Measurements from ENCODE around the gene COL11A2.
A peak's percentile ranks its signal among the peaks of the same experiment; 100 is the strongest.
"Not testable (repeated sequence)": the region's sequence is repeated elsewhere in the genome, so short reads cannot be mapped to it uniquely, and the experiment has no call there.

Gene COL11A2

GRCh38 chr6:33156561-33156960 lies 35.7 kb downstream of the COL11A2 start:
- no peak for DNase-seq (ENCODE audit: low read depth in 2 of 2)

GRCh38 chr6:33154349-33154748 lies 37.9 kb downstream of the COL11A2 start:
- no peak for DNase-seq (ENCODE audit: low read depth in 2 of 2)

GRCh38 chr6:33151050-33151449 lies 41.2 kb downstream of the COL11A2 start:
- no peak for DNase-seq (ENCODE audit: low read depth in 2 of 2)

DNA sequence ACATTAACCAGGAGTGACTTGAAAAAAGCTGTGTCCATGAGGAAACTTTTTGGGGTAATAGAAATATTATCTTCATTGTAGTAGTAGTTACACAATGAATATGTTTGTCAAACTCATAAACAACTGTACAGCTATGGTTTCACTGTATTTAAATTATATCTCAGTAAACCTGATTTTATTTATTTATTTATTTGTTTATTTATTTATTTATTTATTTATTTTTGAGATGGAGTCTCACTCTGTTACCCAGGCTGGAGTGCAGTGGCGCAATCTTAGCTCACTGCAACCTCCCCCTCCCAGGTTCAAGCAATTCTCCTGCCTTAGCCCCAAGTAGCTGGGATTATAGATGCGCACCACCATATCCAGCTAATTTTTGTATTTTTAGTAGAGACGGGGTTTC lies 41.7 kb downstream of the COL11A2 start:
- not testable (repeated sequence) for DNase-seq (ENCODE audit: low read depth in 2 of 2)

GRCh38 chr6:33147807-33148666 lies 44.2 kb downstream of the COL11A2 start:
- no peak for DNase-seq (ENCODE audit: low read depth in 2 of 2)

DNA sequence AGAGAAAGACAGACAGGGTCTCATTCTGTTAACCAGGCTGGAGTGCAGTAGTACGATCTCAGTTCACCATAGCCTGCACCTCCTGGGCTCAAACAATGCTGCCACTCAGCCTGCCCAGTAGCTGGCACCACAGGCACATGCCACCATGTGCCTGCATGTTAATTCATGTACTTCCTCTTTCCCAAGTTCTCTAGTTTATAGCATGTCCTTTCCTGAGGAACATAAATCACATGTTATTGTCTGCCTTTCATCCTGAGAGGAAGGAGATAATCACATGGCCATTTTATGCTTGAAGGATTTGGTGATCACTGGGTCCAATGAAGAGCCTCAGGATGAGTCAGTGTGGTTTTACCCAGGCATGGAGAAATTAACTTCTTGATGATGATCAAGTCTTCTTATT lies 47.9 kb downstream of the COL11A2 start:
- no peak for DNase-seq (ENCODE audit: low read depth in 2 of 2)

DNA sequence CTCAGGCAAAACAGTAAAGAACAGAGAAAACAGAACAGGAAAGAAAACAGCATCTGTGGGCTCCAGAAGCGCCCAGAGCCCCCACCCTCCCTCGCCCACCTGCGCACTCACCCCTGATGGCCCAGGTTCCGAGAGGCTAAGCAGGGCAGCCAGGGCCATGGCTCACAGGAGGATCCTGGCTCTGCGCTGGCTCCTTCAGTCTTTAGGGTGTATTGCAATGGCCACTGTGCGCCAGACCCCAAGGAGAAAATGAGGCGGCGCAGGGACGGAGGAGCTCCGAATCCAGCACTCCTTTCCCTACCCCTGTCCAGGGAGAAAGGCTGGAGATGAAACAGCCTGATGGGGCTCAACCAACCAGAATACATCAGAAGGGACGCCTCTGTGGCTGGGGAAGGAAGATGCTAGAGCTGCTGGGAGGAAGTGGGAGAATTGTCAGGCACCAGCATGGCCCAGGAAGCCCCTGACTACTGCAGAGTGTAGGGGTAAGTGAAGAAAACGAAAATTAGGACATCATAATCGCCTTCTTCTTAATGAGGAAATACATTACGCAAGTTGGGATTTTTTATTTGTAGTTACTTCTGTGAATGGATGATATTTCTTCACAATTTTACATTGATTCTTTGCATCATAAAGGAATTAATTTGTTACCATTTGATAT lies 49.0 kb downstream of the COL11A2 start:
- no peak for DNase-seq (ENCODE audit: low read depth in 2 of 2)

- no peak for DNase-seq (ENCODE audit: low read depth in 2 of 2)
Observed at GRCh38 chr6:33142501-33143070, 49.7 kb downstream of the COL11A2 start.

- DNase-seq (ENCODE audit: low read depth in 2 of 2) = no peak
Observed at GRCh38 chr6:33140556-33140955, 51.7 kb downstream of the COL11A2 start.

DNA sequence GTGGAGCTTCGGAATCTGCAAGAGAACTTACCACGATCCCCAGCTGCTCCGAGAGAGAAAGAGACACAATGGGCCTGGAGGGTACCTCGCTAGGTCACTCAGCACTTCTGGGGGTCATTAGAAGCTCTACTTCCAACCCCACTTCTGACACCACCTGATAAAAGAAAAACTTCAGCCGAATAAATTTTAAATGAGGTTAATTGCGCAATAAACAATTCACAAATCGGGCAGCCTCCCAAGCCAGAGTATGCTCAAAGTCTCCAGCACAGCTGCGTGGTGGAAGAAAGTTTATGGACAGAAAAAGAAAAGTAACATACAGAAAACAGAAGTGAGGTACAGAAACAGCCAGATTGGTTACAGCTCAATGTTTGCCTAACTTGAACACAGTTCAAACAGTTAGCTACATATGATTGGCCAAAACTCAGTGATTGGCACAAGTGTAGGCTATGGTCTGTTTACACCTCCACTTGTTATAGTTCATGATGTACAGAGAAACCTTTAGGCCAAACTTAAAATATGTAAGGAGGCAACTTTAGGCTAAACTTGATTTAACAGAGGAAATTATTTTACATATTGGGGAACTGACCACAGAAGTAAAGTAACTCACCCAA lies 52.6 kb downstream of the COL11A2 start:
- DNase-seq (ENCODE audit: low read depth in 2 of 2) = no peak

DNA sequence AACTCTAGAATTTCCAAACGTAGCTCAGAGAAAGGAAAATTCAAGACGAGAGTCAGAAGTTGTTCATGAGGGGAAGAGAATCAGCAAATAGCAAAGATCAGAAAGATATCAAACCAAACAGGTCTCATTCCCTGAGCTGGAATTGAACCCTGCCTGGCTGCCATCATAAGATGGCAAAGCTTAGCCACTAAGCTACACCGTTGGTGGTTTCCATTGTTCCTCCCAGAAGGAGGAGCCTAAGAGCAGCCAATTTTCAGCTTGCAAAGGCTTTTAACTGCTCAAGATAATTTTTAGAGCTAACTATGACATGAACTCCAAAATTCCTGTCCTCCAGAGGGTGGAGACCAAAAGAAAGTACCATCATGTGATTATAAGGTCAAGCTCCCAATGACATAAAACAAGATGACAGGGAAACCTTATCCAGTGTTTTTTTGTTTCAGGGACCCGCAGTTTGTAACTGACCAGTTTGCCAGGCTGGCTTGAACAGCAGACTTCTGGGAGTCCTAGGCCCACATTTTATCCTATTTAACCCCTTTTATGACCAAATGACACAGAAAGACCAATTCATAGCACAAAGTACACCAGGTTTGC lies 55.9 kb downstream of the COL11A2 start:
- no peak for DNase-seq (ENCODE audit: low read depth in 2 of 2)

DNA sequence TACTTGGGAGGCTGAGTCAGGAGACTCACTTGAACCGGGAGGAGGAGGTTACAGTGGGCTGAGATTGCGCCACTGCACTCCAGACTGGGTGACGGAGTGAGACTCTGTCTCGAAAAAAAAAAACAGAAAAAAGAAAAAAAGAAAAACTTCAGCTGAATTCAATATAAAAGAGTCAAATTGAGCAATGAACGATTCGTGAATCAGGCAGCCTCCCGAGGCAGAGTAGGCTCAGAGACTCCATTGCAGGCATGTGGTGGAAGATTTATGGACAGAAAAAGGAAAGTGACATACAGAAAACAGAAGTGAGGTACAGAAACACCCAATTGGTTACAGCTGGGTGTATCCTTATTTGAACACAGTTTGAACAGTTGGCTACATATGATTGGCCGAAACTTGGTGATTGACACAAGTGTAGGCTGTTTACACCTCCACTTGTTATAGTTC lies 60.2 kb downstream of the COL11A2 start:
- DNase-seq (ENCODE audit: low read depth in 2 of 2) = no peak

DNA sequence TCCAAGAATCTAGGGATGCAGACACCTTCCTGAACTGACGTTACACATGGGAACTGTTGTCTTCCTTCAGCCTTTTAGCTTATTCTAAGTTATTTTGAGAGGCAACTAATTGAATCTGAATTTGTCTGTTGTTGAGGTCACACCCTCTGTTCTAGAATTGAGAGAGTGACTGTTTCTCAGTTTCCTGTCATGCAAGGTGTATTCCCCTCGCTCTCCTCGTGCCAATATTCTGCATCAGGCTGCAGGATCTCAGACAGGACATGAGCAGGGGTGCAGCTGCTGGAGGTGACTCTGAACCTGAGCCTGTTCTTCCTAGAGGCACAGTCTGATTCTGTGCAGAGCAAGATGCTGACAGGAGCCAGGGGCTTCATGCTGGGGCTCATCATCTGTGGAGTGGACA lies 63.9 kb downstream of the COL11A2 start:
- DNase-seq (ENCODE audit: low read depth in 2 of 2) = no peak

- no peak for DNase-seq (ENCODE audit: low read depth in 2 of 2)
Observed at GRCh38 chr6:33126101-33126714, 66.1 kb downstream of the COL11A2 start.

DNA sequence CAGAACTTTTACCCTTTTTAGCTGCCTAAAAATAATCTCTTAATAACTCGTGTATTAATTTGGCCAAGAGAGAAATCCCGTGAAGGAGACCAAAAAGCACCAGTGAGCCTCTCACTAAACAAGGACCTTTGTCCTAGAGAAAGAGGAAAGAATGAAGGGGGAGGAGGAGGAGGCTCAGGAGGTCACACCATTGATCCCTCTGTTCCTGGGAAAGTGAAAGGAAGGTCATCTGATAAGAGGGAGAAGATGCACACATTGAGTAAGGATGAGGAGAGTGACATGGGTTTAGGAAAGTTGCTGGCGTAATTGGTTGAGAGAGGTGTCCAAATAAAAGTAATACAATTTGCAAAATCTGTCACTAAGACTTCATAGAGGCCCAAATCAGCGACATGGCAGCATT lies 67.3 kb downstream of the COL11A2 start:
- DNase-seq (ENCODE audit: low read depth in 2 of 2) = no peak

- no peak for DNase-seq (ENCODE audit: low read depth in 2 of 2)
Observed at GRCh38 chr6:33124525-33124901, 67.8 kb downstream of the COL11A2 start.

DNA sequence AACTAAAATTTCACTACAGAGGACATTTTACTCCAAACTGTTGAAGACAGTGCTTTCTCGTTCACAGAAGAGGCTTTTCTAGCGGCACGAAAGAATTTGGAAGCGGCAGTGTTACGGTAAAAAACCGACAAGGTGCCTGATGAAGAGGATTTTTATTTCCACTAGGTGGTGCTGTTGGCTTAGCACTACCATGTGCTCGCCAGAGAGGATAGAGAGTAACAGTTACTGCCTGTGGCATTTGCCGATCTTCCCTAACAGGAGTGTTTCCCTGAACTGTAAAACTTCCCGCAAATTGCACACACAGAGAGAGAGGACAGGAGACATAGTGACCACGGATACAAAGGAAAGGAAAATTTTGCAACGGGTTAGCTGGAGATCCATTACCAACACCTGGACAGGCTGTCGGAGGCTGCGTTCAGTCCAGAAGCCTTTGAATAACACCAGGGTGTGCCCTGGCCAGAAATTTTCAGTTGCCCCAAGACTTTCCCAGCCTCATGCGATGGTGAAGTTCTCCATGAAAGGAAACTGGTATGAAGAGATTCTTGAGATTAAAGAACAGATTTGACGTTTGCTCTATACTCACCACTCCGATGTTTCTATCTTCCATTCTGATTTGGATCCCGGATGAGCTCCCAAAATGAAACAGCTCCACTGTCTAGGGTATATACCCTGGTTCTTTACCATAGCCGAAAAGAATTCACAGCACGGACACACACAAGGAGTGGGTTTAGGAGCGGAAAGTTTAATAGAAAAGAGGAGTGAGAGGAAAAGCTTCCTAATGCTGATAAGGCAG lies 68.3 kb downstream of the COL11A2 start:
- no peak for DNase-seq (ENCODE audit: low read depth in 2 of 2)

GRCh38 chr6:33123181-33123580 lies 69.1 kb downstream of the COL11A2 start:
- no peak for DNase-seq (ENCODE audit: low read depth in 2 of 2)

GRCh38 chr6:33120001-33120400 lies 72.3 kb downstream of the COL11A2 start:
- no peak for DNase-seq (ENCODE audit: low read depth in 2 of 2)

- peak in 1 of 2 experiments; percentile 8 for DNase-seq (ENCODE audit: low read depth in 2 of 2)
Observed at GRCh38 chr6:33118525-33119123, 73.6 kb downstream of the COL11A2 start.
